ENCODE measurements around the gene CMPK2.
A peak's percentile ranks its signal among the peaks of the same experiment; 100 is the strongest.
"Not testable (repeated sequence)": the region's sequence is repeated elsewhere in the genome, so short reads cannot be mapped to it uniquely, and the experiment has no call there.

The CMPK2 gene, protein sequence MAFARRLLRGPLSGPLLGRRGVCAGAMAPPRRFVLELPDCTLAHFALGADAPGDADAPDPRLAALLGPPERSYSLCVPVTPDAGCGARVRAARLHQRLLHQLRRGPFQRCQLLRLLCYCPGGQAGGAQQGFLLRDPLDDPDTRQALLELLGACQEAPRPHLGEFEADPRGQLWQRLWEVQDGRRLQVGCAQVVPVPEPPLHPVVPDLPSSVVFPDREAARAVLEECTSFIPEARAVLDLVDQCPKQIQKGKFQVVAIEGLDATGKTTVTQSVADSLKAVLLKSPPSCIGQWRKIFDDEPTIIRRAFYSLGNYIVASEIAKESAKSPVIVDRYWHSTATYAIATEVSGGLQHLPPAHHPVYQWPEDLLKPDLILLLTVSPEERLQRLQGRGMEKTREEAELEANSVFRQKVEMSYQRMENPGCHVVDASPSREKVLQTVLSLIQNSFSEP

DNA sequence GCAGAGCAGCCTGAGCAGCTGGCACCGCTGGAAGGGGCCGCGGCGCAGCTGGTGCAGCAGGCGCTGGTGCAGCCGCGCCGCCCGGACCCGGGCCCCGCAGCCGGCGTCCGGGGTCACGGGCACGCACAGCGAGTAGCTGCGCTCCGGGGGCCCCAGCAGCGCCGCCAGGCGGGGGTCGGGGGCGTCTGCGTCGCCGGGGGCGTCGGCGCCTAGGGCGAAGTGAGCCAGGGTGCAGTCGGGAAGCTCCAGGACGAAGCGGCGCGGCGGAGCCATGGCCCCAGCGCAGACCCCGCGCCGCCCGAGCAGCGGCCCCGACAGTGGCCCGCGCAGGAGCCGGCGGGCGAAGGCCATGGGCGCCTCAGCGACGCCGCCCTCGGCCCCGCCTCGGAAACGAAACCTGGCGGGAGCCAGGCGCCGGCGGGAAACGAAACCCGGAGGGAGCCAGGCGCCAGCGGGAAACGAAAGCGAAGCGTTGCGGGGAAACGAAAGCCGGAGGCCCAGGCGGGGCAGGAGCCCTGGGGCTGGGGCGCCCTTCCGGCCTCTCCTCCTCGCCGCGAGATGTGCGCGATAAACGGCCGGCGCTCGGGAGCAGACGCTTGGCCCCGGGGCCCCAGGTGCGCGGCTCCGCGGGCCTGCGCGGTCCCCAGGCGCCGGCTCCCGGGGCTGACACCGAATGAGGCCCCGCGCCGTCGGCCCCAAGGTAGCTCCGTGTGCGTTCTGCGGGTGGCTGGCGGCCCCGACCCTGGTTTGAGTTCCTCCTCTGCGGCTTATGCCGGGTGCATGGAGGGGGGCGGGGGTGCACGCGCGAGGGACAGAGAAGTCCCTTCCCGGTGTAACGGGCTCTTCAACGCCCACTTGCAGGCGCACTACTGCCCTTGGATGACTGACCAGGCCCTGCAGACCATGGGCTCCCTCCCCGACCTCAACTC, at the start of gene CMPK2:
Gene CMPK2, minus strand, starts transcription at position 562 of the 929 bp plus-strand sequence. Its CDS starts 211 bp downstream, at position 351.
- no peak for FAIRE-seq

DNA sequence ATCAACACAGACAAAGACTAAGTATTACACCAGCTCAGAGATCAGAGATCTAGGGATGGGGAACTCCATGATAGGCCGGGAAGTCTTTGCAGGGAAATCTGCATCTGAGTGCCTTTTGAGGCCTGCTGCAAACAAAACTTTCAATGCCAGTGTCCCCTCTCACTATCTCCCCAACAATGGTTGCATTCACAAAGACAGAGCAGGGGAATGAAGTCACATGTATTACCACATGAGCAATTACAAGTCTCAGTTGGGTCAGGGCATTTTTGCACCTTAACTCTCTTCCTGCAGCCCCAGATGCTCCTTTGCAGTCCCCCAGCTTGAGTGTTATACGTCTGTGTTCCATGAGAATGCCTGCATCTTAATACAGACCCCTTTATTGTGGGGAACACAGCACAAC, 49.7 kb upstream of the CMPK2 start:
- FAIRE-seq: no peak

DNA sequence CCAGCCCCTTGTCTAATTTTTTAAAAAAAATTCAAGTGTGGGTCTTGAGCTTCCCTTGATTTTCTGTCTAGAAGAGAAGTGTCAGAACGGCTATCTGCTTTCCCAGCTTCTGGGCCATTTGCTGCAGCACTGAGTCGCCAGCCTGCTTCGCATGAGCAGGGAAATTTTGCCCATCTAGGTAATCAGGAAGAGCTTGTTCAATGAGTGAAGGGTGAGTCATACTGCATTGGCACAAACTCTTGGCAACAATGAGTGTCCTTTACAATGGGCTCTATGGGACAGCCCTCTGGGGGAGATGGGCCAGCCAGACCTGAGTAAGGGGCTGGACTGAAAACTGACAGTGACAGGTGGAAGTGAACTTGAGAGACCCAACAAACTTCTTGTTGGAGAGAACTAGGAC, 49.1 kb upstream of the CMPK2 start:
- no peak for FAIRE-seq

DNA sequence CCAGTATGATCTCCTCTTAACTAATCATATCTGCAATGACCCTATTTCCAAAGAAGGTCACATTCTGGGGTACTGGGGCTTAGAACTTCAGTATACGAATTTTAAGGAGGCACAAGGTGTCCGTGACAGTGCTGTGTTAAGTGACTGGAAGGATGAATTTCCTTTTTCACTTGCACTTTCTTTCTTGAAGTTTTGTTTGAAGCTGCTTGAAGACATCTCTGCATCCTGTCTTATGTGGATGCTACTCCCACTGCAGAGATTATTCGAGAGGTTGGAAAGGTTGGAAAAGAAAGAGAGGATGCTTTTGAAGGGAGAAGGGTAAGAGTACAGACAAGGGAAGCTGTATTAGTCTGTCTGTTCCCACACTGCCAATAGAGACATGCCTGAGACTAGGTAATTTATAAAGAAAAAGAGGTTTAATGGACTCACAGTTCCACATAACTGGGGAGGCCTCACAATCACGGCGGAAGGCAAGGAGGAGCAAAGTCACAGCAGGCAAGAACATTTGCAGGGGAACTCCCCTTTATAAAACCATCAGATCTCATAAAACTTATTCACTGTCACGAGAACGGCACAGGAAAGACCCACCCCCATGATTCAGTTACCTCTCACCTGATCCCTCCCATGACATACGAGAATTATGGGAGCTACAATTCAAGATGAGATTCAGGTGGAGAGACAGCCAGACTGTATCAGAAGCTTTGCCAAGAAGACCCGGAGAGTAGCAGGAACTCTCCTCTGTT, 47.9 kb upstream of the CMPK2 start:
- FAIRE-seq: no peak

DNA sequence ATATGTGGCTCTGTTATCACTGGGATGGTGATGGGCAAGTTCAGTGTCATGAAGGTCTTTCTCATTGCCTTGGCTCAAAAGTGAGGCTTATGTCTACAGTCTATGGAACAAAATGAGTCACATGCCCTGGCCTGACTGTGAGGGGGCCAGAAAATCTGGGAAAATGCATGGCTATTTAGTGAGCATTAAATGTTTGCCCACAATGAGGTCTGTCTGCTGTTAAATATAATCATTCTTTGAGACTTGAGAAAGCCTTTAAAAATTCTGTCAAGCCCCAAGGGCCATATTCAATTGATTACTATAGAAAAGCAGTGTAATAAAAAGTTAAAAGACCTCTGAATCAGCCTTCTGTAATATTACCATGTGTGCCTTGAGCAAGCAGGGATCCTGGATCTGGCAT, 46.0 kb upstream of the CMPK2 start:
- FAIRE-seq: no peak

DNA sequence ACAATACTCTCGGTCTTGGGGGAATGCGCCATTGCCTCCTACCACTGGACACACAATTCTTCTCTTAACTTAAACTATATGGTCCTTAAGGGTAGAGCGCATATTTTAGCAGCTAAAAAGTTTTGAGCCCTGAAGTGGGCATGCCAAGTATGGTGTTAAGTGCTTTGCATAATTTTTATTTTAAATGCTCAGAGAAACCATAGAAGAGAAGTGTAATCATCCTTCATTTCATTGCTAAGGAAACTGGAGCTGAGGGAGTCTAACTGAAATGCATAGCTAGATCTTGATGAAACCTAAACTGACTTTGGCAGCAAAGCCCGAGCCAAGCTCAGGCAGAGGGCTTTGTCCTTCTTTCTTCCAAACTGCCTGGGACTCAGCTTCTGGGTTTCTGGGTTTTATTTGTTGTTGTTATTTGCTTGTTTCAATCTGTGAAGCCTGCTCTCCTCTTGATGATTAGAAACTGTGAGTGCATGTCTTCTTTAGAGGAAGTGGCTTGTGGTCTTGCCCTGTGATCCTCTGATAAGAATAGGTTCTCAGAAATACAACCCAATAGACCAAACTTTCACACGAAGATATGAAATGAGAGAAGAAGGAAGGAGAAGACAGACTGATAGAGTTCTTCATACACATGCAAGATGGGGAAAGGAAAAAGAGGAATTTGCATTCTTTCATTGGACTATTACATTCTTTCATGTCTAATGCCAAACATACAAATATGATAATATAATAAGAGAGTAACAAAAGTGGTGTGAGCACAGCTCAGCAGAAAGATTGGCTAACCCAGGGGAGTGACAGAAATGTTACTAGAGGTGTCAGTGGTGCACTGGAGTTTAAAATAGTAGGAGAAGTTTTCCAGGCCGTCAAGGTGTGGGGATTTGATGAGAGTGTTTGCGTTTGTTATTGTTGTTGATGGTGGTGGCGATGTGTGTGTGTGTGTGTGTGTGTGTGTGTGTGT, 44.0 kb upstream of the CMPK2 start:
- FAIRE-seq: no peak

DNA sequence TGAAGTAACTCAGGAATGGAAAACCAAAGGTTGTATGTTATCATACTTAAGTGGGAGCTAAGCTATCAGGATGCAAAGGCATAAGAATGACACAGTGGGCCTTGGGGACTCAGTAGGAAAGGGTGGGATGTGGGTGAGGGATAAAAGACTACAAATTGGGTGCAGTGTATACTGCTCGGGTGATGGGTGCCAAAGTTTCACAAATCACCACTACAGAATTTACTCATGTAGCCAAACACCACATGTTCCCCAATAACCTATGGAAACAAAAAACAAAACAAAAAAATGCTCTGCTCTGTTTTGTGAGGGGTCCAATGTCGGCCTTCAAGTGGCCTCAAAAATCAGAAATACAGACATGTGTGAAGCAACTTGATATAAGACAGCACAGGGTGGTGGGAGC, 42.6 kb upstream of the CMPK2 start:
- no peak for FAIRE-seq

DNA sequence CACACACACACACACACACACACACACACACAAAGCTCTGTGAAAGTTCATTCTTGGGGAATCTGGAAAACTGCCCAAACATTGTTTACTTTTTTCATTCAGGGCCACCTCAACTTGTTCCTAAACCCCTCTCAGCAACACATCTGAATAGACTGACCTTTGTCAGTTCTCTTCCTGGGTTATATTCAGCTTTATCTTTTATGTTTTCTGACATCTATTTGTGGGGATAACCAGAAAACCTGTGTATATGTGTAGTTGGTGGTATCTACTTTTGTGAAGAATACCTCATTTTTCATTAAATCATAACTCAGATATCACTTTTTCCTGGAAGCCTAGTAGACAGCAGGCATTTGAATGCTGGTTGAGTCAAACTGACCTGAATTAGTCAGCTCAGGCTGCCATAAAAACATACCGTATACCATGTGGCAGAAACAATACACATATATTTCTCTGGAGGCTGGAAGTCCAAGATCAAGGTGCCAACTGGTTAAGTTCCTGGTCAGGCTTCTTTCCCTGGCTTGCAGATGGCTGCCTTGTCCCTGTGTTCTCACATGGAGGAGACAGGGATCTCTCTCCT, 40.5 kb upstream of the CMPK2 start:
- FAIRE-seq: no peak

DNA sequence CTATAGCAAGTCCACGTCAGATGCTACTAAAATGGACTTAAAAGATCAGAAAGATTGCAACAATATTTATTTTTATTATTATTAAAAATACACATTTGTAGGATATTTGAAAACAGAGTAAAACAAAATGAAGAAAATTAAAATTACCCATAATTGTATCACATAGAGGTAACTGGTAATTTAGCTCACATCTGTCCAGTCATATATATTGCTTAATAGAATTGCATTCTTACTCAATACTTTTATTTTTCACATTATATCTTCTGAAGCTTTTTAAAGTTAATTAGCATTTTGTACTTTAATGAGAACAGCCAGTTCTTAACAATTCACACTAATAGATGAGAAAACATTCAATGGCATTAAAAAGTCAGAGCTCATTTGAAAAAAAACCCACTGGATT, 40.0 kb upstream of the CMPK2 start:
- no peak for FAIRE-seq

DNA sequence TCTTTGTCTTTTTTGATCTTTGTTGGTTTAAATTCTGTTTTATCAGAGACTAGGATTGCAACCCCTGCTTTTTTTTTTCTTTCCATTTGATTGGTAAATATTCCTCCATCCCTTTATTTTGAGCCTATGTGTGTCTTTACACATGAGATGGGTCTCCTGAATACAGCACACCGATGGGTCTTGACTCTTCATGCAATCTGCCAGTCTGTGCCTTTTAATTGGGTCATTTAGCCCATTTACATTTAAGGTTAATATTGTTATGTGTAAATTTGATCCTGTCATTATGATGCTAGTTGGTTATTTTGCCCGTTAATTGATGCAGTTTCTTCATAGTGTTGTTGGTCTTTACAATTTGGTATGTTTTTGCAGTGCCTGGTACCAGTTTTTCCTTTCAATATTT, 36.9 kb upstream of the CMPK2 start:
- FAIRE-seq: not testable (repeated sequence)

DNA sequence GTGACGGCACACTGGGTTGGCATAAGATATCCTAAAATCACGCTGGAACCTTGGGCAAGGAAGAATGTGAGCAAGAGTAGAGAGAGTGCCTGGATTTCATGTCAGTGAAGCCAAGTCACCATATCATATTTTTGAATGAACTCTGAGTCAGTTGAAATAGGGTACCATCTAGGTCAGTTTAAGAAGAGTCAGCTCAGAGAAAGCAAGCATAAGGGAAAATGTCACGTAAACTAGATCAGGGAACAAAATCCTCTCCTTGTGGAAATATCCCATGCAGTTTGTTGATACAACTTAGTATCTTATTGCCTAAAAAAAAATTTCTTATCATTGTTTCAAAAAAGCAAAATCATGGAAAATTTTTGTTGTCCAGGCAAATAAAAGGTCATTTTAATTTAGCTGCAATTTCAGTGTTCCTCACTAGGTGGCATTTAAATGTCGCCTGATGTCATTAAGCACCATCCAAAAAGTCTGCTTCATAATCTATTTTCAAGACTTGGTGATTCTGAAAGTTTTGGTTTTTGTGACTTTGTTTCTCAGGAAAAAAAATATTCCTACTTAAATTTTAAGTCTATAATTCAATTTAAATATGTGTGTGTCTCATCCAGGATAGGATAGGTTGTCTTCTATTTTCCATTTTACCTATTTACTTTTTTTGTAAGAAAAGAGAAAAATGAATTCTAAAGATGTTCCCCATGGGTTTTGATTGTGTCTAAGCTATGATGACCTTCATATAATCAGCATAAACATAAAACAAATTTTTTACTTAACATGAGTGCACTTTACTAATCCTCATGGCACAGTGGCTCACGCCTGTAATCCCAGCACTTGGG, 31.4 kb upstream of the CMPK2 start:
- FAIRE-seq: peak; percentile 95

DNA sequence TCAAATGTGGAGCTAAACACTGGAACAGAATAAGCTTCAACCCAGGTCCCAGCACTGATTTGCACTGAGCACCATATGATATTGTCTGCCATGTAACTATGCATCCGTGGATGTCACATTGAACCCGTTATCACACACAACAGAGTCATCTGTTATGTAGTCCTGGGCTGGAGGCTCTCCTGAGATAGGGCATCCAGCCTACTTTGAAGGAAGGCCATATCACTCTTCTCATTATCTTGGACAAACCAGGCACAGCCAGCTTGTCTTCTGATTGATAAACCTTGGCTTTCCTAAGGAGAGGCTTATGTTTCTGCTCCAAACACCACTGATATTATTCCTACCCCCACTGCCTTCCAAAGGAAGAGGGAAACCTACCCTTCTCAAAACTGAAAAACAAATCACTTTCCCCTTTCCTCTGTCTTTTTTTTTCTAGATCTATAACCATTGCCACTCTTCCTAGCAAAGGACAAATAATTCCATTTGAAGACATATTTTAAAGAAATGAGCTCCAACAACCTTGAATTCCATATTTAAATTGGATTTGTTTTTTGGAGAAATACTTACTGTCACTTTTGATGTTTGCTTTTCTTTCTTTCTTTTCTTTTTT, 28.3 kb upstream of the CMPK2 start:
- no peak for FAIRE-seq

DNA sequence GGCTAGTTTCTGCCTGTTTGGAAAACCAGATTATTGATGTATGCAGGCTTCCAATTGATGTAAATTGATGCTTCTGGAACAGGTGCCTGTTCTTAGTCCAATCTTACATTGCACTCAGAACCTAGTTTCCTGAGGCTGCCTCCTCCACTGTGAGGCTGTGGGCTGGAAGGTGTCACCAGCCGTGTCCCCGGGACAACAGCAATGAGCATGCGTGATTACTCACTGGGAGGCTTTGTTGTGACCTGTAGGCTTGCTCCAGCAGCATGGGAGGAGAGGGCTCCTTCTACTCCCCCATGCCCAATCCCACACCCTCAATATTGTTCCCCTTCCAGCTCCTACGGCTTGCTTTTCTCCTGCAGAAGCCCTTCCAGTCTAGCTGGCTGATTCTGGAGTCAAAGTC, 23.0 kb upstream of the CMPK2 start:
- no peak for FAIRE-seq

DNA sequence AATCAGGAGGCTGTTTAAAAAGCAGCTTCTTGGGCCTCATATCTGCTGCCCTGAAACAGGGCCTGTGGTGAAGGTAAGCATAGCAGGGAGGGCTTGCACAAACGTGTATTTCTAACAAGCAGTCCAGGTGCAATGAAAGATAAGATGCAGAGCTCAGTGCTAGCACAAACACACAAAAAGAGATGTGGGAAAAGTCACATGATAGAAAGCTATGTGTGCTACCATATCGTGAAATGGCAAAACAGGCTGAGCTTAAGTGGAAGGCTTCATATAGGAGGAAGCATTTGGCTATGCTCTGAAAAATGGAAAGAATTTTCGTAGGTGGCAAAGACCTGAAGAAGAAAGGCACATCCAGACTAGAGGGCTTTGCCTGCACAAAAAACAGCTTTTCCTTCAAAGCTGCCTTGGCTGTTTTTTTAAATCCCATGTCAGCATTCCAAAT, 22.1 kb upstream of the CMPK2 start:
- FAIRE-seq: no peak

DNA sequence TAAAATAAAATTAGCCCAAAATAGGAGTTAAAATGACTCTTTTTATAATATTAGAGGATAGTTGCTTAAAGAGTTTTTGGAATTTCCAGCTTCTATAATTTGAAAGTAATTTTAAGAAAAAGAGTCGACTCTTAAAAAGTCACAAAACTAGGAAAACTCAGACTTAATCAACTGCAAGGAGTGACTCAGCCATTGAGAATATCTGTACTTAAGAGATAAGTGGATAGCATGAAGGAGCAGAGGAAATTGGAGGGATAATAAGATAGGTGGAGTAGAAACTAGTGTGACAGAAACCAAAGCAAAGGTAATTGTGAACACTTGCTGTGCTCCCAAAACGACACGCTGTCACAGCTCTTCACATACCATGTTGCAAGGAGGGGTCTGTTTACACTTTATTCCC, 20.3 kb upstream of the CMPK2 start:
- no peak for FAIRE-seq

DNA sequence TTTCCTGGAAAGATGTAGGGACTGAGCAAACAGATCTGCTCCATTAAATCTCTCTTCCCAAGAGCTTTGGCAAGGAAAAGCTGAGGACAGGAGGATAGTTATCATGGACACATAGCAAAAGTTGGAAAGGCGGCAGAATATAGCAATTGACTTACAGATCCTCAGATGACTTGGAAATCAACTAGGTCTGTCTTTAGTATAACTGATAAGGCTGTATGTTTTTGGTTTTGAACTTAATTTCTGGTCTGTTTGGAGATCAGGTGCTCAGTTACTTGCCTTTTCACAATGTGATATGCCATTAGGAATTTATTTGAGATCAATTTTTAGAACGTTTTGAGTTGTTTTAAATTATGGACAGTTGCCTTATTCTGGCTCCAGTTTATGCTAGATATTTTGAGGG, 19.8 kb upstream of the CMPK2 start:
- FAIRE-seq: no peak

DNA sequence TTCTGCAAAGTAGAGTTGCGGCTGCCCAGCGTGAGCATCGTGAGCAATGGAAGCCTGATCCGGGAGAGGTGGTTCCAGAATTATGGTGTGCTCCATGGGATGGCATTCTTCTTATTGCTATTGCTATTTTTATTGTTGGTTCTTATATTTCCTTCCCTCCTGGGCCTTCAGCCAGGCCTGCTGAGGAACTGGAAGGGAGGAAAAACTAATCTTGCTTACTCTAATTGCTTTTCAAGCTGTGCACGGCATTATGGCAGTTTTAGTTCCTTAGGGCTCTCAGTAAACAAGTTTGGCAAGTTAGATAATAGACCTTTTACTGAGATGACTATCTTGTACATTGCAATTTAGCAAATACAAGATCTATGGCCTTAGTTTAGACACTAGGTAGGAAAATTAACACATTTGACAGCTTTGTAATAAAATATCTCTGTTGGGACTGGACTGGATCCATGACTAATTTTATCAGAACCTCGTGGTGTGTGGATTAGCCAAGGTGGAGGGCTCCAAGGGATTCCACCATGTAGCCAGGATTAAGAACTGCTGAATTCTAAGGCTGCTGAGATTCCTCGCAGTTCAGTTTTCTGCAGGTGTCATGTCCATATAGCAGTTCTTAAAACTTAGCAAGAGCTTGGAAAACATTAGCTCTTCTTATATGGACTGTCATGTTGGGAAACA, 17.9 kb upstream of the CMPK2 start:
- no peak for FAIRE-seq

DNA sequence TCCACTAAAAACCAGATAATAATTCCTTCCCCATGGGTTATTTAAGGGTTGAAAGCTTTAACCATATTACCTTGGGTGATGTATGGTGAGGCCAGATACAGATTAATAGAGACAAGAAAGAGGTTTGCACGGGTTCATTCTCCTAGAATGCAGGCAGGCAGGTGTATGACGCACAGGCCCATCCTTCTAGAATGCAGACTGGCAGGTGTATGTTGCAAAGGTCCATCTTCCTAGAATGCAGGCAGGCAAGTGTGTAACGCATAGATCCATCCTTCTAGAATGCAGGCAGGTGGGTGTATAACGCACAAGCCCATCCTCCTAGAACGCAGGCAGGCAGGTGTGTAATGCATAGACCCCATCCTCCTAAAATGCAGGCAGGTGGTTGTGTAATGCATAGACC, 15.8 kb upstream of the CMPK2 start:
- FAIRE-seq: no peak

DNA sequence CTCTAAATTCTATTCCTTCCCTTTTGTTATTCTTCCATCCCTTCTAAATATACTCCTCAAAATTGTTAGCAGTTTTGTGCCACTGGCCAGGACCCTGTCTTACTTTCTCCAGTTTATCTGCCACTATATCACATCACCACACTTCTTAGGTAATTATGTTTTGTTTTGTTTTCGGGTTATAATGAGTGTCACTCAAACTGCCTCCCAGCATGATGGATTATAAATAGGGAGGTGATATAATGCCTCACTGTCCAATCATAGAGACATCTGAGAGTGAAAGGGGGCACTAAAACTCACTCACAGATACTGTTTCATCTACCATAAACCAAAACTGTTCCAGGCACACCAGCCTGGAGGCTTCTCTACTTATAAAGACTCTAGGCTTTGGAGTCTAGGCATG, 15.3 kb upstream of the CMPK2 start:
- FAIRE-seq: no peak

Data from TTC549 (cell line).